Ascending aorta (tissue), 2 donors: ENCODE measurements around the gene HECTD4. TPM values are rescaled to one million over a fixed set of nuclear protein-coding genes. Genes with fewer than 3 reads are reported as not detected.
A peak's percentile ranks its signal among the peaks of the same experiment; 100 is the strongest.

ENCODE experiments used
- DNase-seq, 2 donors: peaks; one replicate each; pipeline ENCODE4 v3.0.0-alpha.2; 2019; ENCODE audit warnings: low spot score in 2 of 2
- H3K27ac ChIP-seq, 2 donors: fragments of 200-600 bp; sonication (generic); one replicate each; pipeline ENCODE4 v1.5.1; 2016 to 2017; ENCODE audit warnings: mild to moderate bottlenecking in 1 of 2
- H3K27me3 ChIP-seq: fragments of 200-600 bp; sonication (generic); one replicate; pipeline ENCODE4 v1.5.1; 2017
- H3K36me3 ChIP-seq, 2 donors: fragments of 200-600 bp; sonication (generic); one replicate each; pipeline ENCODE4 v1.5.1; 2016
- H3K4me1 ChIP-seq, 2 donors: fragments of 200-600 bp; sonication (generic); one replicate each; pipeline ENCODE4 v1.5.1; 2016 to 2017; ENCODE audit warnings: mild to moderate bottlenecking in 1 of 2
- H3K4me3 ChIP-seq, 2 donors: fragments of 200-600 bp; sonication (generic); one replicate each; pipeline ENCODE4 v1.5.1; 2016 to 2017; ENCODE audit warnings: mild to moderate bottlenecking in 1 of 2
- H3K9me3 ChIP-seq, 2 donors: fragments of 200-600 bp; sonication (generic); one replicate each; pipeline ENCODE4 v1.5.1; 2016
- intact Hi-C: fragments of 100-400 bp; cut with DNase I; formaldehyde crosslinking; loops from one replicate; pipeline ENCODE4 v1.15.1; 2023
- total RNA-seq: library from RNA; depleted of rRNA; stranded (reverse); fragments of >200 nt; gene quantifications from one replicate; pipeline ENCODE4 v1.1.0, GENCODE V29; 2016
- TF ChIP-seq, protein P1 (sequence below), 3 experiments: fragments of 200-600 bp in 2 of 3; fragments of 450-650 bp in 1 of 3; sonication (generic) in 2 of 3; IDR thresholded peaks; one replicate each; pipeline ENCODE4 v1.5.1; 2016 to 2019; ENCODE audit warnings: antibody characterized with exemption in 3 of 3, mild to moderate bottlenecking in 1 of 3, moderate library complexity in 1 of 3

HECTD4 gene
- total RNA-seq, 1 donor from 2014 or later = 23.7 TPM

DNA sequence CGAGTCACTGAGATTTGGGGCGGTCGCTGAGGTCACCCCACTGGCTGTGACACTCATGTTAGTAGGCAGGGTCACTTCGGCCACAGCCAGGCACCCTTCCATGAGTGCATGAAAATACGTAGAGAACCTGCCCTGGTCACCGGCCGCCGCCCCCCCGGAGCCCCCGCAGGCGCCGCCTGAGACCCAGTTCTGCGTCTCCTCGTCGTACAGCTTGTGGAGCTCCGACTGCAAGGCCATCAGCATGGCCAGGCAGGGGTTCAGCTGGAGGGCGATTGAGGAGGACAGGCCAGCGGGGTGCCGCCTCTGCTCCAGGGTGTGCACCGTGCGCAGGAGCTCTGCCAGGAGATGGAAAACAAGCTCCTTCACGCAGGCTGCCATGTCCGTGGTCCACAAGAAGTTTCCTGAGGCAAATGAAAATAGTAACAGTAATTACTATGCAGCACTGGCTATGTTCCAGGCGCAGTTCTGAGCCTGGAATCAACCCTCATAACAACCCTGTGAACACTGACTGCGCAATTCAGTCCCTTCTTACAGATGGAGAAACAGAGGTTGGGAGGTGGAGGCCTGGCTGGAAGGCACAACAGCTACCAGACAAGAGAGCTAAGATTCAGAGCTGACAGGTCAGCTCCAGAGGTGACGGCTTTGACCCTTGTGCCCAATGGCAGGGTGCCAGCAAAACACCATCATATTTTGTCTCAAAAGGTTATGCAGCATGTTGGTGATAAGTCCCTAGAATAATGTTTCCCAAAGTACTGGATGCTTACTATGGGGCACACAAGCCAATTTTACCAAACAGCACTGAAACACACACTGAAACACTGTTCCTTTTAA is 196.9 kb downstream of the HECTD4 start:
- Histone ChIP-seq H3K9me3 (no peaks in the 10 kb centered on the region), H3K4me1 (no peaks in the 10 kb centered on the region), H3K27me3 (no peaks in the 10 kb centered on the region), H3K36me3 (peaks cover 44 to 55% of the 10 kb centered on the region in 2 donors), H3K27ac (no peak overlapping the region), H3K4me3 (no peak overlapping the region)
- TF ChIP-seq, protein P1, sequence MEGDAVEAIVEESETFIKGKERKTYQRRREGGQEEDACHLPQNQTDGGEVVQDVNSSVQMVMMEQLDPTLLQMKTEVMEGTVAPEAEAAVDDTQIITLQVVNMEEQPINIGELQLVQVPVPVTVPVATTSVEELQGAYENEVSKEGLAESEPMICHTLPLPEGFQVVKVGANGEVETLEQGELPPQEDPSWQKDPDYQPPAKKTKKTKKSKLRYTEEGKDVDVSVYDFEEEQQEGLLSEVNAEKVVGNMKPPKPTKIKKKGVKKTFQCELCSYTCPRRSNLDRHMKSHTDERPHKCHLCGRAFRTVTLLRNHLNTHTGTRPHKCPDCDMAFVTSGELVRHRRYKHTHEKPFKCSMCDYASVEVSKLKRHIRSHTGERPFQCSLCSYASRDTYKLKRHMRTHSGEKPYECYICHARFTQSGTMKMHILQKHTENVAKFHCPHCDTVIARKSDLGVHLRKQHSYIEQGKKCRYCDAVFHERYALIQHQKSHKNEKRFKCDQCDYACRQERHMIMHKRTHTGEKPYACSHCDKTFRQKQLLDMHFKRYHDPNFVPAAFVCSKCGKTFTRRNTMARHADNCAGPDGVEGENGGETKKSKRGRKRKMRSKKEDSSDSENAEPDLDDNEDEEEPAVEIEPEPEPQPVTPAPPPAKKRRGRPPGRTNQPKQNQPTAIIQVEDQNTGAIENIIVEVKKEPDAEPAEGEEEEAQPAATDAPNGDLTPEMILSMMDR (IDR thresholded peaks at IDR 0.05) = no peak
- DNase-seq = no peak
- intact Hi-C loops = no loop called here

DNA sequence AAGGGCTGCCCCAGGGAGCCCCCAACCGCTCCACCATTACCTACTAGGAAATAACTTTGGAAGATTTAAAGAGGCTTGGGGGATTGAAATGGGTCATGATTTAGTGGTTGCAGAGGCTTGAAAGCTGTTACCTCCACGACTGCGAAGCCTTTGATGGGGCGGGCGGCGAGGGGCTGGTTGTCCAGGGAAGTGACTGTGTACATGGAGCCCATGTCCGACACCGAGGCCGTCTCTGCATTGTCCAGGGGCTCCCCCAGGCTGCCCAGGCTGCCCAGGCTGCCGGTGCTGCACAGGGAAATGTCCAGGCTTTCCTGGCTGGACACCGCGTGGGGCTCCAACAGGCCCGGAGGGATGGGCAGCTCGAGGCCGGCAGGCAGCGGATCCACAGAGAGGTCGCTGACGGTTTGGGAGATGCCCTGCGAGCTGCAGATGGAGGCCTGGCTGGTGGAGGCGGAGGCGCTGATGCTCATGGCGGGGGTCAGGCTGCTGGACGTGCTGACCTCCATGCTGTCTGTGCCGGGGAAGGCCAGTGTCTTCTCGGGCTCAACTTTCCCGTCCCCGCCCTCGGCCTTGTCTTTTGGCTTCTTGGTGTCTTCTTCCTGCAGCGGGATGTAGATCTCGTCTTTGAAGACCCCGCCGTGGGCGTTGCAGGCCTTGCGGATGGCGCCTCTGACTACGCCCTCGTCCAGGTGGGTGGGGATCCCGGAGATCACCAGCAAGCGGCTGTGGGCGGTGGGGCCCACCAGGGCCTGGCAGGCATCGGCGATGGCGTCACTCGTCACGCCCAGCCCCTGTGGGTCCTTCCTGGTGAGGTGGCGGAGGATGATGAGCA is 198.0 kb downstream of the HECTD4 start:
- TF ChIP-seq, protein P1 (IDR thresholded peaks at IDR 0.05) = no peak
- Histone ChIP-seq H3K27ac (peak overlapping the region in 1 of 2 donors; percentile 21), H3K4me3 (no peak overlapping the region), H3K4me1 (no peaks in the 10 kb centered on the region), H3K36me3 (peaks cover 52 to 56% of the 10 kb centered on the region in 2 donors), H3K27me3 (no peaks in the 10 kb centered on the region), H3K9me3 (no peaks in the 10 kb centered on the region)
- DNase-seq = no peak
- intact Hi-C loops = no loop called here

DNA sequence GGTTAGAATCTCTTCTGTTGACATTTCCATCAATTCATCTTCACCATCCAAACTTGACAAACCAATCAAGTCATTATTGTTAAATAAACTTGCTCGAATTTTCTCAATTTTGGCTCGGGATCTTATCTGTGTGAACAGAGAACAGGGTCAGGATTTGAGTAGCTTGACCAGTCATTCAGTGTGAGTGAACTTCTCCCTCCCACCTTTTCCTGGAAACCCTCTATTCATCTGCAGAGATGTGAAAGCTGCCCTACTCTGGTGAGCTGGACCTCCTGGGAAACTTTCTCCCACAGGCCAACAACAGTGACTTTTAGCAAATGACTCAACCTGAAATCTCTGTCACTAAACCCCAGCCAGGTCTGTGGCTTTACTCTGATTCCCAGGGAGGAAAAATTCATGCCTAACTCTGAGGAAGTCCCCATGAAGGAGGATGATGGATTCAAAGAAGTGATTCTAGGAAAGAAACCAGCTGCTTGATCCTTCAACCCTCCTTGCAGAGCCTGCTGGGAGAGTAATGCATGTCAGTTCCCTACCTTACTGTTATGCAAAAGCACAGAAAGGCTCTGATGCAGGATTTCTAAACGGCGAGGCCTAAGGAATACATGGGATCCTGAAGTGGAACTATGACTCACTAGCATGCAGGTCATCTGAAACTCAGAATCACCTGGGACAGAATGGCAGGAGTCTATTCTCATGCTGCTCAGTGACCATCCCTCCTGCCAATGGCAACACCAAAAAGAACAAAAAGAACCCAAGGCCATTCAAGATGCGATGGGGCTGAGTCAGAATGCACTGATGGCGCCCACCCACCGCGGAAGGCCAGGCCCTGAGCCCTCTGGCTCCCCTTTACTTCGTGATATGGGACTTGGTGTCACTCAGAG is 198.8 kb downstream of the HECTD4 start:
- Histone ChIP-seq H3K4me1 (no peaks in the 10 kb centered on the region), H3K27ac (peak overlapping the region in 1 of 2 donors; percentile 21), H3K4me3 (no peak overlapping the region), H3K27me3 (no peaks in the 10 kb centered on the region), H3K36me3 (peaks cover 57 to 60% of the 10 kb centered on the region in 2 donors), H3K9me3 (no peaks in the 10 kb centered on the region)
- DNase-seq = no peak
- TF ChIP-seq, protein P1 (IDR thresholded peaks at IDR 0.05) = no peak
- intact Hi-C loops = no loop called here

DNA sequence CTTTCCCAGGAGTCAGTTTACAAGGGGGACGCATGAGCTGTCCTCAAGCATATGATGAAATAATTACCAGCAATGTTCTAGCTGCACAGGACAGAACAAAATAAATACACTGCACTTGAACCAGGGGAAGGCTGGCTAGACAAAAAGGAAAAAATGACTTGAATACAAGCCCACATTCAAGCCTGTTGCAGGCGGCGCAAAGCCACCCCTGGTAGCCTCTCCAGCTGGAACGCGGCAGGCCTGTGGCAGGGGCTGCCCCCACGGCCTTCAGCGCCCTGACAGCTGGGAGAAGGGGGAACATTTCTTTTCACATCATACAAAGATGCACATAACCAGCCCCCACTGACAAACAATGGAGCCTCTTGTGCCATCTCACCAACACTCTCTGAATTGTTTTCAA is 199.7 kb downstream of the HECTD4 start:
- intact Hi-C loops = no loop called here
- DNase-seq = no peak
- no peak overlapping the region for H3K27ac ChIP-seq
- peaks cover 60 to 69% of the 10 kb centered on the region in 2 donors for H3K36me3 ChIP-seq
- H3K4me3 ChIP-seq = no peak overlapping the region
- TF ChIP-seq, protein P1 (IDR thresholded peaks at IDR 0.05) = no peak
- no peaks in the 10 kb centered on the region for H3K27me3 ChIP-seq
- H3K9me3 ChIP-seq = no peaks in the 10 kb centered on the region
- no peaks in the 10 kb centered on the region for H3K4me1 ChIP-seq

DNA sequence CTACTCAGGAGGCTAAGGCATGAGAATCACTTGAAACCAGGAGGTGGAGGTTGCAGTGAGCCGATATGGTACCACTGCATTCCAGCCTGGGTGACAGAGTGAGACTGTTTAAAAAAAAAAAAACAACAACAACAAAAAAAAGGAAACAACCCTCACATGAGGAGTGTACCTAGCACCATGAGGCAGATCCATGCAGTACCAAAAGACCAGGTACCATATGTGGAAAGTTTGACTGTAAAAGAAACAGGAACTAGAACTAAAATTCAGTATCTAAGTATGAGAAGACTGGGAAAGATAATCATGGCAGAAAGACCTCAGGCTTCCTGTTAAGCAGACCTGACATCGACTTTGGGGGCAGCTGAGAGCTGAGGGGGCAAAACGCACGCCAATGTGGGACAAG is 201.8 kb downstream of the HECTD4 start:
- intact Hi-C loops = no loop called here
- TF ChIP-seq, protein P1 (IDR thresholded peaks at IDR 0.05) = no peak
- no peaks in the 10 kb centered on the region for H3K27me3 ChIP-seq
- no peaks in the 10 kb centered on the region for H3K9me3 ChIP-seq
- DNase-seq = peak in 1 of 2 donors; percentile 34
- H3K4me3 ChIP-seq = no peak overlapping the region
- H3K4me1 ChIP-seq = no peaks in the 10 kb centered on the region
- H3K36me3 ChIP-seq = peaks cover 63 to 87% of the 10 kb centered on the region in 2 donors
- H3K27ac ChIP-seq = no peak overlapping the region
